HepG2 (cell line): ENCODE data around the gene ETV6. TPM values are rescaled to one million over a fixed set of nuclear protein-coding genes. Genes with fewer than 3 reads are reported as not detected.

Experiments used
- ATAC-seq: fragments of 200-7000 bp; cut with Tn5 transposase; 3 replicates; pipeline ENCODE4 v1.9.1; 2020; ENCODE audit warnings: mild to moderate bottlenecking, moderate library complexity
- BruUV-seq: library from RNA; stranded (reverse); fragments of 400-500 nt; replicated peaks from 2 replicates; lab custom pipeline; 2021; lab: Mats Ljungman, UMichigan
- CTCF ChIA-PET: fragments of 300-600 bp; formaldehyde crosslinking; extraction: SDS; loops from one replicate; lab custom pipeline; 2021; ENCODE audit warnings: low total read pairs, inconsistent platforms, low intra/inter-chr PET ratio; lab: Yijun Ruan, JAX
- POLR2A ChIA-PET: fragments of 350-600 bp; sonication (Branson Sonifier 250); formaldehyde crosslinking; loops from one replicate; lab custom pipeline; 2020; ENCODE audit warnings: antibody characterized with exemption, inconsistent platforms; lab: Yijun Ruan, JAX
- DNase-seq: peaks from one replicate; pipeline ENCODE4 v3.0.0-alpha.2; 2015; ENCODE audit warnings: low spot score
- FAIRE-seq: peaks from 3 replicates; lab custom pipeline; 2011; peaks lifted over from hg19 to GRCh38; lab: Jason Lieb, UNC
- H2AFZ ChIP-seq: one replicate; pipeline ENCODE4 v1.6.1; 2011; ENCODE audit warnings: low read length, inconsistent platforms
- H3K27ac ChIP-seq: fragments of 300-600 bp; 3 replicates; pipeline ENCODE4 v1.8.0; 2011; ENCODE audit warnings: mixed run types, mild to moderate bottlenecking, mixed read lengths, low read length, inconsistent platforms; ENCODE audit not compliant: insufficient read depth; ENCODE audit errors: extremely low read length
- H3K27me3 ChIP-seq, 2 experiments: fragments of 200-600 bp in 1 of 2; 2 replicates in 1 of 2; 3 replicates in 1 of 2; pipeline versions ENCODE4 v1.6.0 to v1.8.0; 2011; ENCODE audit warnings: low read length in 2 of 2, mild to moderate bottlenecking in 2 of 2, moderate library complexity in 2 of 2, inconsistent platforms in 1 of 2; ENCODE audit not compliant: insufficient read depth in 2 of 2, control insufficient read depth in 1 of 2
- H3K36me3 ChIP-seq, 2 experiments: fragments of 200-600 bp in 1 of 2; replicated peaks in 1 of 2; 2 replicates in 1 of 2; 3 replicates in 1 of 2; pipeline versions ENCODE4 v1.5.1 to v1.8.0; 2011; ENCODE audit warnings: low read length in 2 of 2, inconsistent platforms in 1 of 2; ENCODE audit not compliant: insufficient read depth in 2 of 2, control insufficient read depth in 1 of 2
- H3K4me1 ChIP-seq: 2 replicates; pipeline ENCODE4 v1.5.1; 2012; ENCODE audit warnings: low read length, inconsistent platforms; ENCODE audit not compliant: insufficient read depth
- H3K4me2 ChIP-seq: 2 replicates; pipeline ENCODE4 v1.6.0; 2011; ENCODE audit warnings: low read depth, low read length, inconsistent platforms
- H3K4me3 ChIP-seq, 3 experiments: fragments of 200-600 bp in 1 of 3; sonication (generic), shearing (Covaris generic) in 1 of 3; replicated peaks in 1 of 3; 2 replicates each; pipeline ENCODE4 v1.5.1; 2011 to 2016; ENCODE audit warnings: low read length in 3 of 3, inconsistent platforms in 2 of 3, low read depth in 2 of 3, mild to moderate bottlenecking in 2 of 3, control low read depth in 1 of 3, mixed read lengths in 1 of 3; ENCODE audit not compliant: insufficient read depth in 1 of 3
- H3K79me2 ChIP-seq: one replicate; pipeline ENCODE4 v1.6.1; 2011; ENCODE audit warnings: low read length, inconsistent platforms; ENCODE audit not compliant: insufficient read depth
- H3K9ac ChIP-seq: 2 replicates; pipeline ENCODE4 v1.6.0; 2011; ENCODE audit warnings: mild to moderate bottlenecking, low read depth, low read length, inconsistent platforms; ENCODE audit not compliant: insufficient read depth
- H3K9me3 ChIP-seq: 2 replicates; pipeline ENCODE4 v1.5.1; 2012; ENCODE audit warnings: mild to moderate bottlenecking, low read length
- H4K20me1 ChIP-seq: 2 replicates; pipeline ENCODE4 v1.6.0; 2011; ENCODE audit warnings: inconsistent platforms, mild to moderate bottlenecking, low read length, moderate library complexity; ENCODE audit not compliant: insufficient read depth
- GABPA ChIP-seq, 2 experiments: IDR thresholded peaks; 2 replicates each; pipeline ENCODE4 v1.6.1; 2011 to 2016; ENCODE audit warnings: low read depth in 2 of 2, low read length in 1 of 2, missing biosample characterization in 1 of 2, missing genetic modification characterization in 1 of 2
- RBM39 ChIP-seq: fragments of 200-400 bp; formaldehyde crosslinking; IDR thresholded peaks from one replicate; pipeline ENCODE4 v1.6.1; 2018; ENCODE audit warnings: antibody characterized with exemption, mild to moderate bottlenecking, low read depth, low read length; ENCODE audit not compliant: poor library complexity, severe bottlenecking
- RNF219 ChIP-seq: sonication (generic); formaldehyde crosslinking; IDR thresholded peaks from 2 replicates; pipeline ENCODE4 v1.5.0; 2020; ENCODE audit warnings: mild to moderate bottlenecking, missing genetic modification reagents
- YEATS4 ChIP-seq: sonication (generic); formaldehyde crosslinking; IDR thresholded peaks from 2 replicates; pipeline ENCODE4 v1.4.0; 2020; ENCODE audit warnings: missing genetic modification reagents, borderline replicate concordance
- ZNF143 ChIP-seq: sonication (generic); formaldehyde crosslinking; IDR thresholded peaks from 2 replicates; pipeline ENCODE4 v1.4.0; 2020; ENCODE audit warnings: missing genetic modification reagents
- ZNF414 ChIP-seq: sonication (generic); formaldehyde crosslinking; IDR thresholded peaks from 2 replicates; pipeline ENCODE4 v1.5.0; 2020; ENCODE audit warnings: missing genetic modification reagents
- WGBS: methylation state at CpG from one replicate; pipeline ENCODE4 v1.1.6; 2017; ENCODE audit warnings: low lambda C conversion rate; 5-methylcytosine and 5-hydroxymethylcytosine counted together
- in situ Hi-C: cut with HindIII; loops from 2 replicates; pipeline ENCODE4 v1.10.0; 2017; ENCODE audit warnings: low pct_unique_long_range_greater_than_20kb; ENCODE audit not compliant: extremely low pct_ligation_motif_present
- intact Hi-C: fragments of 100-400 bp; cut with micrococcal nuclease; formaldehyde crosslinking; loops from one replicate; pipeline ENCODE4 v1.10.0; 2022; ENCODE audit not compliant: unreplicated experiment
- polyA plus RNA-seq, 8 experiments: library from polyadenylated mRNA; depleted of rRNA in 3 of 8; stranded (reverse) in 7 of 8; unstranded in 1 of 8; fragments of >200 nt; fragmentation: Illumina TruSeq in 4 of 8; extraction: Trizol in 4 of 8; gene quantifications; 2 replicates each; pipeline versions ENCODE4 v1.2.1 to v1.2.3, GENCODE V29; 2011 to 2016; ENCODE audit warnings: low read depth in 4 of 8, missing spikeins in 1 of 8, mixed read lengths in 1 of 8; ENCODE audit not compliant: insufficient read depth in 1 of 8
- total RNA-seq, 5 experiments: library from RNA; depleted of rRNA; stranded (reverse); fragments of >200 nt; fragmentation: Illumina TruSeq; extraction: Trizol; gene quantifications; 2 replicates each; pipeline ENCODE4 v1.2.3, GENCODE V29; 2016; ENCODE audit warnings: low read depth in 1 of 5

ETV6 gene
- total and polyA plus RNA-seq, 2 of the 13 experiments (the other 11 are each of a cell fraction or from before 2014, with no cell fraction given), result 2.2 to 3.0 TPM

DNA sequence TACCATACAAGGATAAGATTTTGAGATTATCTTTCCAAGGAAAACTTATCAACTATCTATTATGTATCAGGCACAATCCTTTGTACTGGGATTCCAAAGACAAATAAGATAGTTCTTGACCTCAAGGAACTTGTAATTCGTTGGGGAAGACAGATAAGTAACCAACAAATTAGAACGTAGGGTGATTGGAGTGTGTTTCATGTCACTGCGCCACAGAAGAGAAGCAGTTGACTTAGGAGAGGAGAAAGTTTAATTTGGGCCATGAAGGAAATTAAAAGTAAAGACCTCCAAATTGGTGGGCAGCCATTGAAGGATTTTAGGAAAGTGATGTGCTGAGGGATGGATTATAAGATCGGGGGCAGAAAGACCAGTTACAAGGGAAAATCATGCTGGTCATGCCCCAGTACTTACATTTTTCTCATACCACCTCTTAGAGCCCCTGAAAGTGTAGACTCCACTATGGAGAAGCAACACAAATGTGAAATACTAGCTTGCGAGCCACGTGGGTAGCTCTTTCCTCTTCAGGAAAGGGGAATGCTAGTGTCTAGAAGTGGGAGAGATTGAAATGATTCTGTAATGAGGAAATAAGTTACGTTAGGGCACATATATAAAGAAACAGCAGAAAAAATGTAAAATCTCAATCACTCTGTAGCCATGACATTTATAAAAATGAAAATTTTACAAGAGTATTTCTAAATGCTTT is 148.7 kb downstream of the ETV6 start:
- Histone ChIP-seq H2AFZ (no peak overlapping the region), H3K9me3 (no peaks in the 10 kb centered on the region), H3K4me1 (peaks cover 30% of the 10 kb centered on the region), H4K20me1 (no peaks in the 10 kb centered on the region), H3K27me3 (no peaks in the 10 kb centered on the region), H3K9ac (no peak overlapping the region), H3K4me2 (no peak overlapping the region), H3K79me2 (no peaks in the 10 kb centered on the region), H3K36me3 (no peaks in the 10 kb centered on the region; a peak in 1 of 5 replicates), H3K4me3 (no peak overlapping the region), H3K27ac (no peak overlapping the region)
- no TSS peak for BruUV-seq
- FAIRE-seq (no peak), ATAC-seq (no peak), DNase-seq (no peak)
- 85% methylated on average over 7 of the region's 7 CpGs for WGBS
- intact Hi-C loops, result no loop called here
- TF ChIP-seq YEATS4 (CRISPR knock-in tag), result no peak
- ChIA-PET POLR2A (no interaction called here), CTCF (no interaction called here)
- in situ Hi-C loops, result no loop called here

DNA sequence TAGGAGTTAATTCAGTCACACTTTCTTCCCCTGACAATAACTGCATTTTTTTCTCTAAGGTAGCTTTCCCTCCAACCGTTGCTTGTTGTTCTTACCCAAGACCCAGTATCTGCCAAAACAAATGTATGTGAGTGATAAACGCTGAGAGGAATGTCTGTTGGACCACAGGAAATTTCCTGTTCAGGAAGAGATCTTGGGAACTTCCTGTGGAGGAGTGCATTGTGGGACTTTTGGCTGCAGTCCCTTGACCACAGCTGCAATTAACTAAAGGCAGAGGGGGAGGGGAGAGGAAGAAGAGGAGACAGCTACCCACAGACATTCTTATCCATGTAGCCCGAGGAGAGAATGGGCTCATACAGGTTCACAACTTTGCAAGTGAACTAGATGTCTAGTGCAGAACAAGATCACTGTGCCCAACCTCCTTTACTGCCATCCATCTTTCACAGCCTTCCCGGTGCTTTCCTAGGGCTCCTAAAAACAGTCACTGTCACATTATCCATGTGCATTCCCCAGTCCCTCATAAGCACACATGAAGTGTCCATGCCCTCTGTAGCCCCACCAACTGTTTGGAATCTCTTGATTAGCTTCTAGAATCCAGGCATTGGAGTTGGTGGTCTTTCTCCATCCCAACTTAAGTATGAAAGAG is 149.5 kb downstream of the ETV6 start:
- H3K9ac ChIP-seq, result no peak overlapping the region
- H3K36me3 ChIP-seq, result no peaks in the 10 kb centered on the region; a peak in 1 of 5 replicates
- intact Hi-C loops, result no loop called here
- no peaks in the 10 kb centered on the region for H3K79me2 ChIP-seq
- H3K27ac ChIP-seq, result no peak overlapping the region
- H3K27me3 ChIP-seq, result no peaks in the 10 kb centered on the region
- in situ Hi-C loops, result no loop called here
- DNase-seq, result peak; percentile 29
- no peak for TF ChIP-seq ZNF414 (CRISPR knock-in tag)
- no peak for TF ChIP-seq GABPA (IDR thresholded peaks at IDR 0.05; ENCODE audit: low read depth, low read length)
- TF ChIP-seq GABPA (CRISPR knock-in tag; IDR thresholded peaks at IDR 0.05; ENCODE audit: low read depth), result 0 out of 2 replicates have a peak, but pooled peaks have one; percentile 22
- TF ChIP-seq RNF219 (CRISPR knock-in tag), result no peak
- TF ChIP-seq RBM39, result no peak
- TF ChIP-seq ZNF143, result peak; percentile 51; the same call in 1 of the 2 replicates
- H4K20me1 ChIP-seq, result no peaks in the 10 kb centered on the region
- 47% methylated on average over 3 of the region's 4 CpGs for WGBS
- peaks cover 30% of the 10 kb centered on the region for H3K4me1 ChIP-seq
- no peak for FAIRE-seq
- ChIA-PET POLR2A (no interaction called here), CTCF (no interaction called here)
- H3K4me2 ChIP-seq, result no peak overlapping the region
- BruUV-seq, result no TSS peak
- no peak overlapping the region for H3K4me3 ChIP-seq
- ATAC-seq, result no peak
- no peaks in the 10 kb centered on the region for H3K9me3 ChIP-seq
- H2AFZ ChIP-seq, result no peak overlapping the region
